ENCODE data around the gene RDM1. TPM values are rescaled to one million over a fixed set of nuclear protein-coding genes. Genes with fewer than 3 reads are reported as not detected.

RDM1 gene
- total RNA-seq, 3 donors from 2014 or later = not detected

DNA sequence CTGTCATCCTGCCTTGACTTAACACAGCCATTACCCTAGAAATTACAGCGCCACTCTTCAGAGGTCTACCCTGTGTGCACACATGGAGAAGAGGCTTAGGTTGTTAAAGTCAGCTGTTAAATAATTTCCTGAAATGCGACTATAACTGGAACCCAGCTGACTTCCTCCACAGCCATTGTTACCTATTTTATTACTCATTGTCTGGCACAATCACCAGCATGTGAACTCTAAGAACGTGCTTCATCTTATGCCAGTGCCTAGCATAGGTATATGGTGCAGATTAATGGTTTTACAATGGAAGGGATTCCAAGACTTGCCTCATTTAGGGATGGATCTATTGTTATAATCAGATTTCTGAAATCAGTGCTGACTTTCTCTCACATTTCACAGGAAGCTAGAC lies 11.9 kb downstream of the RDM1 start:
- intact Hi-C loops (cut with DNase I; ENCODE audit: low total_unique reads) = no loop called here
- no peak overlapping the region for H3K27ac ChIP-seq
- DNase-seq (ENCODE audit: low spot score in 2 of 2) = no peak
- no peaks in the 10 kb centered on the region for H3K36me3 ChIP-seq
- TF ChIP-seq POLR2A (IDR thresholded peaks at IDR 0.05) = no peak
- TF ChIP-seq POLR2AphosphoS5 (IDR thresholded peaks at IDR 0.05) = no peak
- no peak for TF ChIP-seq CTCF (IDR thresholded peaks at IDR 0.05)
- no peaks in the 10 kb centered on the region for H3K4me1 ChIP-seq
- no peaks in the 10 kb centered on the region for H3K27me3 ChIP-seq
- H3K9me3 ChIP-seq = no peaks in the 10 kb centered on the region
- no peak overlapping the region for H3K4me3 ChIP-seq

DNA sequence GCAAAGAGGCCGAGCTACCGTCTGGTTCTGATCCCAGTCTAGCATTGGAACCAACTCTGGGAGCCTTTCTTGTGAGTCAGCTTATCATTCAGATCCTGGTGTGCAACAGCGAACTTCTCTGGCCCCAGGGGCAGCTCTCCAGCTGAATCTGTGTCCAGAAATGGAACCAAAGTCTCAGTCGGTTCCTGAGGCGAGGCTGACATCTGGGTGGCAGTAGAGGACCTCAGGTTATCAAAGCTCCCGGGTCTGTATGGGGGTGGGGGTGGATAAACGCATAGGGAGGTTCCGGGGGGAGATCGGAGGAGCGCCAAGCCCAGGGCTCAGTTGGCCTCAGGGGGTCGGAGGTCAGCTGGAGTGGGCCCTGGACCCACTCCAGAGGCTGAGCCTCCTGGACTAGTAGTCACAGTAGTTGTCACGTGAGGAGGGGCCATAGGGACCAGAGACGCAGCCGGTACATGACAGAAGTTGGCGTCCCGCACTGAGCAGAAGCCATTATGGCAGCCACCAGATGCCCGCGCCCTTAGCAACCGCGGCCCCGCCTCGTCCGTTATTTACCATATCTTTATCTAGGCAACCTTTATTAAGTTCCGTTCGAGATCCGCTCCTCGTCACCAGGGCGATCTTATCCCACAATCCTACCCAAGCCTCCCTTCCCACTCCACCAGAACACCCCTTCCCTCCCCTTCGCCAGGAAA lies 12.9 kb downstream of the RDM1 start:
- no peak for DNase-seq (ENCODE audit: low spot score in 2 of 2)
- Histone ChIP-seq H3K36me3 (no peaks in the 10 kb centered on the region), H3K9me3 (no peaks in the 10 kb centered on the region), H3K4me3 (no peak overlapping the region), H3K27ac (no peak overlapping the region), H3K27me3 (no peaks in the 10 kb centered on the region), H3K4me1 (no peaks in the 10 kb centered on the region)
- no peak for TF ChIP-seq POLR2AphosphoS5 (IDR thresholded peaks at IDR 0.05)
- TF ChIP-seq POLR2A (IDR thresholded peaks at IDR 0.05) = no peak
- TF ChIP-seq CTCF (IDR thresholded peaks at IDR 0.05) = no peak
- intact Hi-C loops (cut with DNase I; ENCODE audit: low total_unique reads) = no loop called here

GRCh38 chr17:35915153-35915964 lies 15.2 kb downstream of the RDM1 start:
- Histone ChIP-seq H3K27ac (no peak overlapping the region), H3K27me3 (no peaks in the 10 kb centered on the region), H3K4me1 (no peaks in the 10 kb centered on the region), H3K9me3 (no peaks in the 10 kb centered on the region), H3K36me3 (no peaks in the 10 kb centered on the region), H3K4me3 (no peak overlapping the region)
- intact Hi-C loops (cut with DNase I; ENCODE audit: low total_unique reads) = no loop called here
- no peak for DNase-seq (ENCODE audit: low spot score in 2 of 2)
- TF ChIP-seq POLR2A (IDR thresholded peaks at IDR 0.05) (no peak), POLR2AphosphoS5 (IDR thresholded peaks at IDR 0.05) (no peak), CTCF (IDR thresholded peaks at IDR 0.05) (no peak)

DNA sequence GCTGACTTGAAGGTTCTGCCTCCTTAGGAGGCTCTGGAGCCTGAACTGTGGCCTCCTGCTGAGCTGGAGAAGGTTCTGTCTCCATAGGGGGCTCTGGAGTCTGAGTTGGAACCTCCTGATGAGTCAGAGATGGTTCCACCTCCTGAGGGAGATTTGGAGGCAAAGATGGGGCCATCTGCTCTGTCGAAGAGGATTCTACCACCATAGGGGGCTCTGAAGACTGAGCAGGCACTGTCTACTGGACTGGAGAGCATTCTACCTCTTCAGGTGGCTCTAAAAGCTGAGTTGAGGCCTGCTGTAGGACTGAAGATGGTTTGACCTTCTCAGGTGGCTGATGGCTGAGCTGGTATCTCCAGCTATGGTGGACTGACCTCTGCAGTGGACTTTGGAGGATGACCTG lies 16.2 kb downstream of the RDM1 start:
- no peak for DNase-seq (ENCODE audit: low spot score in 2 of 2)
- Histone ChIP-seq H3K36me3 (no peaks in the 10 kb centered on the region), H3K27ac (no peak overlapping the region), H3K9me3 (no peaks in the 10 kb centered on the region), H3K27me3 (no peaks in the 10 kb centered on the region), H3K4me3 (no peak overlapping the region), H3K4me1 (no peaks in the 10 kb centered on the region)
- intact Hi-C loops (cut with DNase I; ENCODE audit: low total_unique reads) = no loop called here
- TF ChIP-seq POLR2A (IDR thresholded peaks at IDR 0.05) = no peak
- no peak for TF ChIP-seq CTCF (IDR thresholded peaks at IDR 0.05)
- no peak for TF ChIP-seq POLR2AphosphoS5 (IDR thresholded peaks at IDR 0.05)

GRCh38 chr17:35913609-35914008 lies 17.0 kb downstream of the RDM1 start:
- Histone ChIP-seq H3K4me1 (no peaks in the 10 kb centered on the region), H3K9me3 (no peaks in the 10 kb centered on the region), H3K36me3 (no peaks in the 10 kb centered on the region), H3K27me3 (no peaks in the 10 kb centered on the region), H3K27ac (no peak overlapping the region), H3K4me3 (no peak overlapping the region)
- no peak for TF ChIP-seq POLR2AphosphoS5 (IDR thresholded peaks at IDR 0.05)
- no peak for TF ChIP-seq POLR2A (IDR thresholded peaks at IDR 0.05)
- no peak for TF ChIP-seq CTCF (IDR thresholded peaks at IDR 0.05)
- DNase-seq (ENCODE audit: low spot score in 2 of 2) = no peak
- intact Hi-C loops (cut with DNase I; ENCODE audit: low total_unique reads) = no loop called here

Data from breast epithelium (tissue), 4 donors.